ENCODE measurements around the gene RIPPLY2.
A peak's percentile ranks its signal among the peaks of the same experiment; 100 is the strongest.

The RIPPLY2 gene

DNA sequence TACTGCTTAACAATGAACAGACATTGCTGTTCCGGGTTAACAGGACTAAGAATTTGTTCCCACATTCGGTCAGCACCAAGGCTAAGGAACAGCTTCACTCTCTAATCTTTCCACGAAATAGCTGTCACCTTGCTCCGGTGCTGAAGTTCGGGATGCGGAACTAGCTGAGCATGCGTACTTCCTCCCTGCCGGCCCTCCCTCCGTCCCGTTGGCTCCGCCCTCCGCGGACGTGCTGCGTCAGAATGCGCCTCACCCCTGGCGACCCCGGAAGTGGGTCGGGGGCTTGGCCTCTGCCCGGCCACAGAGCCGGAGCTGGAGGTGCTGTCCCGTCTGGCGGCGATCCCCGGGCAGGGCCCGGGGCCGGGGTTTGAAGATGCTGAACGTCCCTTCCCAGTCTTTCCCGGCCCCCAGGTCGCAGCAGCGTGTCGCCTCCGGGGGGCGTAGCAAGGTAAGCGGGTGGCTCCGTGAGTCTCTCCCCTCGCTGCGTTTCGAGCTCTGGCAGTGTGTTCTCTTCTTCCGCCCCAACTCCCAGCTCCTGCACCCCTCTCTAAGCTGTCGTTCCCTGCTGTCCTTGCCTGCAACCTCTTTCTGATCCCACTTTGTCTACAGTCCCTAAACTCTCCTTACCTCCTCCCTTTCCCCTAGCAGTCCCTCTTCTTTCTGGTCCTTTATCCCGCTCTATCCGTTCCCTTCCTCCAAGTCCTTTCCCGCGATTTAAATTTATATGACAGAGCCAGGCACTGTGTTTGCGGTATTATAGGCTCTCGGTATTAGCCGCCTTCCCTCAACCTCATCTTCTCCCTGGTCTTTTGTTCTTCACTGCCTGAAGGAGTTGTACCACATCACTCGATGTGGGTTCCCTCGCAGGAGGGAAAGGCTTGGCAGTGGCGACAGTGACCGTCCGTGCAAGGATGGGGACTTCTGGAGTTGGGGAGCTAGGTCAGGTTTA is 6.5 kb downstream of the RIPPLY2 start, which contains the start of gene CYB5R4:
CYB5R4 (plus strand) TSS at position 280 of the 949 bp plus-strand sequence; CDS start at position 374, 94 bp downstream.
- FAIRE-seq (peak; percentile 98), DNase-seq (ENCODE audit: insufficient read length, low spot score) (peak; percentile 90)

DNA sequence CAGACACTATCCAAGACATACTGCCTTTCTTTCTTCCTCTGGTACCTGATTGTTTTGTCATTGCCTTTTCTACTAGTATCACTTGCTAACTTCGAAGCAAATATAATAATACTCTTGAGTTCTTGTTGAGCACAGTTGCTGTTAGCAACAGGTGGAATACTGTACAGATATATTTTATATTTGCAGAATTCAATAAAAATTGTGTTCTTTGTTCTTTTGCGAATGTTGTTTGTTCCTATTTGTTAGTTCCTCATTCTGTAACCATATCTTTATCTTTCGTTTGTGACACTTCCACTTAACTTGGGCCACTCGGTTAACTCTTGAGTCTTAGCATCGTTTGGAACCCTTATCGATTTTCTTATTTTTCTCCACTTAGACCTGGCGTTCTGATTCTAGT is 7.2 kb downstream of the RIPPLY2 start:
- no peak for FAIRE-seq
- no peak for DNase-seq (ENCODE audit: insufficient read length, low spot score)

DNA sequence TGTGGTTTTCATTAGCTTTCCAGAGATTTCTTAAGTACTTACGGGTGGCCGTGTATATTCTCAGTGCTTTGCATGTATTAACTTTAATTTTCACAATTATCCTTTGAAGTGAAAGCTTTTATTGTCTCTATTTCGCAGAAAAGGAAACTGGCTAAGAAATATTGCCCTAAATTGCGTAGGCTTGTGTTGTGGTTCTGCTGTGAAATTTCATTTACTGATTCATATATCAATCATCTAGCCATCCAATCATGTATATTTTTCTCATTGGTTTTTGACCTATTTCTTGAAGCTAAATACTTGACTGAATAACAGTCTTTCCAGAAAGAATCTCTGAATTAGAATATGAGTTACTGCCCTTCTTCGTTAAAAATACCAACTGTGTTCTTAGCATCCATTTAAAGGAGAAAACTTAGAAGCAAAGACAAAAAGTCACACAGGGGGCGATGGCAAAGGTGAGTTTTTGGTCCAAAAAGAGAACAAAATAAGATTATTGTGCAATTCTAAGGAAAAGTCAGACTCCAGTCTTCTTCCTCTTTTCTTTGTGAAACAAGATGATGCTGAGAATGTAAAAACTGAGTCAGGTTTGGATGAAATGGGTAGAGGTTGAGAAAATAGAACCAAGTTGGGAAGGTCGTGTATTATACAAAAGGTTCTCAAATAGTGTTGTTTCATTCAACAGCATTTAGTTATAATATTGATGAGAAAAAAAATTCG is 7.8 kb downstream of the RIPPLY2 start:
- DNase-seq (ENCODE audit: insufficient read length, low spot score) = no peak

GRCh38 chr6:83862776-83863471 is 9.8 kb downstream of the RIPPLY2 start:
- no peak for DNase-seq (ENCODE audit: insufficient read length, low spot score)
- FAIRE-seq = no peak

More for the DNA sequence above, 7.8 kb downstream of the RIPPLY2 start:
- FAIRE-seq = no peak

- FAIRE-seq (no peak), DNase-seq (ENCODE audit: insufficient read length, low spot score) (no peak)
Observed at GRCh38 chr6:83867043-83867442, 13.9 kb downstream of the RIPPLY2 start.

GRCh38 chr6:83867527-83868161 is 14.5 kb downstream of the RIPPLY2 start:
- no peak for DNase-seq (ENCODE audit: insufficient read length, low spot score)
- peak; percentile 94 for FAIRE-seq

DNA sequence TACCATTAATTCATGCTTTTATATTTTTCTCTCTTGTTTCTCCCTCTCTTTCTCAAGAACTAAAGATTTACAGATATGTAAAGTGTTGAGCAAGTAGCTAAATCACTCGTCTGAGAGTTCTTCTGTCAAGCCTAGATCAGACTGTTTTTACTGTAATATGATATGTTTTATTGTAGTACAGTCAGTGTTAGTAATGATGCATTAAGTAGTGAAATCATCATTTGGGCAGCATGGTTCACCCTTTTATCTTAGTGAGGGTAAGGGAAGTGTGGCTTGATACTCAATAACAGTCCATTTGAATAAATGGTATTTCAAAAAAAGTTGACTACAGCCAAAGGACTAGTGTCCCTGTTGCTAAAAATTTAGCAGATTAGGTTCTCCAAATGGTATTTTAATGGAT is 15.5 kb downstream of the RIPPLY2 start:
- DNase-seq (ENCODE audit: insufficient read length, low spot score) (peak; percentile 26), FAIRE-seq (no peak)

DNA sequence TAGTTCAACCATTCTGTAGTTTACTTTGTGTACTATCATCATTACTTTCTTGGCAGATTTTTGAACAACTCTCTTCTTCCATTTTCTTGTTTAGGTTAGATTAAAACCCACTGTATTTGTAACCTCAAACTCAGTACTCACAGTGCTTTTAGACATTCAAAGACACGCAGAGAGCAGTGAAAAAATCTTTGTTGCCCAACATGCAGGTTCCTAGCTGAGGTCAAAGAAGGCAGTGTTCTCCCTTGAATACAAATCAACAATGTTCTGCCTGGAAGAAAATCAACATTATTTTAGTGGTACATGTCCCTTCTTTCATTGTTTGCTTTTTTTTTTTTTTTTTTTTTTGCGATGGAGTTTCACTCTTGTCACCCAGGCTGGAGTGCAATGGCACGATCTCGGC is 17.5 kb downstream of the RIPPLY2 start:
- FAIRE-seq = no peak
- no peak for DNase-seq (ENCODE audit: insufficient read length, low spot score)

- FAIRE-seq (no peak), DNase-seq (ENCODE audit: insufficient read length, low spot score) (no peak)
Observed at GRCh38 chr6:83872386-83873118, 19.4 kb downstream of the RIPPLY2 start.

- DNase-seq (ENCODE audit: insufficient read length, low spot score) (no peak), FAIRE-seq (no peak)
Observed at GRCh38 chr6:83873869-83874268, 20.7 kb downstream of the RIPPLY2 start.

GRCh38 chr6:83875843-83876242 is 22.7 kb downstream of the RIPPLY2 start:
- DNase-seq (ENCODE audit: insufficient read length, low spot score) (no peak), FAIRE-seq (no peak)

GRCh38 chr6:83878902-83879644 is 25.9 kb downstream of the RIPPLY2 start:
- DNase-seq (ENCODE audit: insufficient read length, low spot score) (no peak), FAIRE-seq (no peak)

GRCh38 chr6:83879746-83880145 is 26.6 kb downstream of the RIPPLY2 start:
- no peak for DNase-seq (ENCODE audit: insufficient read length, low spot score)
- no peak for FAIRE-seq

DNA sequence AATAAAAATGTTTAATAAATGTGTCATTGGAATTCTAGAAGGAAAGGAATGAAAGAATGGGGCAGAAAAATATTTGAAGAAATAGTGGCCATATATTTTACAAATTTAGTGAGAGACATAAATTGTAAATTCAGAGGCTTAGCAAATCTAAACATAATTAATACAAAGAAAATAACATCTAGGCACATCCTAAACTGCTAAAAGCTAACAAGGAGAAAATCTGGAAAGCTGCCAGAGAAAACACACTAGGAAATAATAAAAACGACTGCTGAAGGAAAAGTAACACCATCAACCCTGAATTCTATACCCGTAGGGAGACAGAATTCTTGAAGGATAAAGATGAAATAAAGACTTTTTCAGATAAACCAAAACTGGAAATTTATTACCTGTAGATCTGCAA is 30.1 kb downstream of the RIPPLY2 start:
- DNase-seq (ENCODE audit: insufficient read length, low spot score) (no peak), FAIRE-seq (no peak)

- DNase-seq (ENCODE audit: insufficient read length, low spot score) (peak; percentile 25), FAIRE-seq (peak; percentile 28)
Observed at GRCh38 chr6:83884523-83884922, 31.4 kb downstream of the RIPPLY2 start.

GRCh38 chr6:83885984-83886383 is 32.8 kb downstream of the RIPPLY2 start:
- DNase-seq (ENCODE audit: insufficient read length, low spot score) (no peak), FAIRE-seq (no peak)

GRCh38 chr6:83889621-83890020 is 36.5 kb downstream of the RIPPLY2 start:
- no peak for DNase-seq (ENCODE audit: insufficient read length, low spot score)
- no peak for FAIRE-seq

DNA sequence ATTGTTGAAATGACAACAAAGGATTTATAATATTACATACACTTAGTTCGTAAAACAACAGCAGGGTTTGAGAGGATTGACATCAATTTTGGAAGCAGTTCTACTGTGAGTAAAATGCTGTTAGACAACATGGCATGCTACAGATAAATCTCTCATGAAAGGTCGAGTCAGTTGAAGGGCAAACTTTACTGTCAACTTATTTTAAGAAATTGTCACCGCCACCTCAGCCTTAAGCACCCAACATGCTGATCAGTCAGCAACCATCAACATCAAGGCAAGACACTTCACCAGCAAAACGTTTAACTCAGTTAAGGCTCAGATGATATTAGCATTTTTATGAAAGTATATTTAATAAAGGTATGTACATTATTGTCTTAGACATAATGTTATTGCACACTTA is 37.4 kb downstream of the RIPPLY2 start:
- FAIRE-seq (no peak), DNase-seq (ENCODE audit: insufficient read length, low spot score) (no peak)

- DNase-seq (ENCODE audit: insufficient read length, low spot score) (no peak), FAIRE-seq (no peak)
Observed at GRCh38 chr6:83891586-83891985, 38.4 kb downstream of the RIPPLY2 start.

All from HTR-8/SVneo (cell line).